Activated CD4-positive, alpha-beta memory T cell treated with anti-CD3 and anti-CD28 coated beads, Interleukin-2, amount 10 ng/mL, durations not matched to agents 7 days and 5 days (primary cell): ENCODE measurements around the gene XIRP1. TPM values are rescaled to one million over a fixed set of nuclear protein-coding genes. Genes with fewer than 3 reads are reported as not detected.
"Not testable (repeated sequence)": the region's sequence is repeated elsewhere in the genome, so short reads cannot be mapped to it uniquely, and the experiment has no call there.

ENCODE experiments used
- CTCF ChIA-PET: fragments of 350-600 bp; sonication (Branson Sonifier 250); formaldehyde crosslinking; loops from one replicate; lab custom pipeline; 2021; ENCODE audit warnings: antibody characterized with exemption, inconsistent platforms; lab: Charles Lee
- POLR2A ChIA-PET: fragments of 350-600 bp; sonication (Branson Sonifier 250); formaldehyde crosslinking; loops from one replicate; lab custom pipeline; 2021; ENCODE audit warnings: antibody characterized with exemption; lab: Charles Lee
- DNase-seq: peaks from one replicate; pipeline ENCODE4 v3.0.0-alpha.2; 2020
- H3K27ac Mint-ChIP-seq: one replicate; pipeline ENCODE4 v1.8.0; 2021; ENCODE audit warnings: mild to moderate bottlenecking, mixed read lengths
- H3K27me3 Mint-ChIP-seq: one replicate; pipeline ENCODE4 v1.8.0; 2021; ENCODE audit warnings: mixed read lengths
- H3K36me3 Mint-ChIP-seq: one replicate; pipeline ENCODE4 v1.8.0; 2021; ENCODE audit warnings: low read depth, mixed read lengths
- H3K4me1 Mint-ChIP-seq: one replicate; pipeline ENCODE4 v1.8.0; 2021; ENCODE audit warnings: mixed read lengths
- H3K4me3 Mint-ChIP-seq: one replicate; pipeline ENCODE4 v1.8.0; 2021; ENCODE audit warnings: mild to moderate bottlenecking, mixed read lengths
- H3K9me3 Mint-ChIP-seq: one replicate; pipeline ENCODE4 v1.8.0; 2021; ENCODE audit warnings: mixed read lengths
- total RNA-seq, 2 experiments: library from RNA; stranded (reverse); gene quantifications; one replicate each; pipeline ENCODE4 v1.2.3, GENCODE V29; 2021

The XIRP1 gene
- total RNA-seq, 2 experiments from 2014 or later = 0.03 to 0.05 TPM

DNA sequence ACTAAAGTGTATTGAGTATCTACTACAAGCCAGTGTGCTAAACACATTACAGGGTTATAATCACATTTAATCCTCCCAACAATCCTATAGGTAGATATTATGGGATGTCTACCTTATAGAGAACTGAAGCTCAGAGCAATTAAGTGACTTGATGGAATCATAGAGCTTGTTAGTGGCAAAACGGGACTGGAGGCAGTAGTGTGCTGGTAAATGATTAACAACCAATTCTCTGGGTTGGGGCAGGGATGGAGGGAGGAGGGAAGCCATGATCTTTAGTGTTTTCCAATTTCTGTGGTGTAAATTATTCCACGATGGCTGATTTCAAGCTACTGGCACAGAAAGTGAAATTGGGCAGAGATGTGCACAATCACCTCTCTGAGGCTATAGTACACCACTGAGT, 20.5 kb downstream of the XIRP1 start:
- peaks cover 14% of the 10 kb centered on the region for H3K36me3 Mint-ChIP-seq
- ChIA-PET POLR2A (interaction anchor here (1.7 kb wide), 1 partner anchor 44 kb away, joined by 5 read pairs; no protein-coding TSS in a partner anchor), CTCF (interaction anchor here (0.9 to 2.2 kb wide), 6 partner anchors 28 to 172 kb away, joined by 3 to 8 read pairs (median 4); no protein-coding TSS in a partner anchor)
- H3K9me3 Mint-ChIP-seq = peaks cover 8% of the 10 kb centered on the region
- no peak overlapping the region for H3K4me3 Mint-ChIP-seq
- H3K4me1 Mint-ChIP-seq = peaks cover 15% of the 10 kb centered on the region
- peaks cover 9% of the 10 kb centered on the region for H3K27me3 Mint-ChIP-seq
- no peak for DNase-seq
- no peak overlapping the region for H3K27ac Mint-ChIP-seq

DNA sequence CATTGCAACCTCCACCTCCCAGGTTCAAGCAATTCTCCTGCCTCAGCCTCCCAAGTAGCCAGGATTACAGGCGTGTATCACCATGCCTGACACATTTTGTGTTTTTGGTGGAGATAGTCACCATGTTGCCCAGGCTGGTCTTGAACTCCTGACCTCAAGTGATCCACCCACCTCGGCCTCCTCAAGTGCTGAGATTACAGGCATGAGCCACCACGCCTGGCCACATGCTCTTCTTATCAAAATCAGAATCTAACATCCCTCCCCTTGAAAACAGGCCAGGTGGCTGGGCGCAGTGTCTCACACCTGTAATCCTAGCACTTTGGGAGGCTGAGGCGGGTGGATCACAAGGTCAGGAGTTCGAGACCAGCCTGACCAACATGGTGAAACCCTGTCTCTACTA, 21.5 kb downstream of the XIRP1 start:
- not testable (repeated sequence) for H3K36me3 Mint-ChIP-seq
- POLR2A ChIA-PET = interaction anchor here (1.4 kb wide), 1 partner anchor 9 kb away, joined by 4 read pairs; no protein-coding TSS in a partner anchor

DNA sequence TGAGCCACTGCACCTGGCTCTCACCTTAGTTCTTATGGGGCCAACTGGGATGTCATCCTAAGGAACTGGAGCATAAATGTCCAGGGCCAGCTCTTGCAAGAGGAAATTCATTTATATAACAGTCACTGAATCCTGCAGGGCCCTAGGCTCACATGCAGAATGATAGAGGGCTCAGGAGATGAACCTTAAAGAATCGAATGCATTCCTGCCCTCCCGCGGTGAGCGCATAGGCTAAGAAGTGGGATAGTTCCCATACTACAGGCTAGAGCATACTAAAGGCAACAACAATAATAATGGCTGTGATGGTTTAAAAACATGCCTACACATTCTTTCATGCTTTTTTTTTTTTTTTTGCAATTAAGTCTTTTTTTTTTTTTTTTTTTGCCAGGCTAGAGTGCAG, 21.9 kb downstream of the XIRP1 start:
- peaks cover 3% of the 10 kb centered on the region for H3K9me3 Mint-ChIP-seq
- DNase-seq = no peak
- peaks cover 3% of the 10 kb centered on the region for H3K36me3 Mint-ChIP-seq
- H3K27ac Mint-ChIP-seq = no peak overlapping the region
- peaks cover 9% of the 10 kb centered on the region for H3K27me3 Mint-ChIP-seq
- peaks cover 13% of the 10 kb centered on the region for H3K4me1 Mint-ChIP-seq
- H3K4me3 Mint-ChIP-seq = no peak overlapping the region
- ChIA-PET POLR2A (interaction anchor here (1.4 kb wide), 1 partner anchor 9 kb away, joined by 4 read pairs; no protein-coding TSS in a partner anchor), CTCF (interaction anchor here (0.8 to 1.1 kb wide), 2 partner anchors 9 to 118 kb away, joined by 4 to 5 read pairs; no protein-coding TSS in a partner anchor)

More for the DNA sequence above, 21.5 kb downstream of the XIRP1 start:
- DNase-seq, H3K27ac Mint-ChIP-seq, H3K27me3 Mint-ChIP-seq, H3K9me3 Mint-ChIP-seq, H3K4me3 Mint-ChIP-seq: not testable (repeated sequence)
- H3K4me1 Mint-ChIP-seq = peaks cover 14% of the 10 kb centered on the region
- CTCF ChIA-PET = interaction anchor here (1.0 to 2.2 kb wide), 3 partner anchors 27 to 171 kb away, joined by 4 to 6 read pairs (median 5); no protein-coding TSS in a partner anchor

DNA sequence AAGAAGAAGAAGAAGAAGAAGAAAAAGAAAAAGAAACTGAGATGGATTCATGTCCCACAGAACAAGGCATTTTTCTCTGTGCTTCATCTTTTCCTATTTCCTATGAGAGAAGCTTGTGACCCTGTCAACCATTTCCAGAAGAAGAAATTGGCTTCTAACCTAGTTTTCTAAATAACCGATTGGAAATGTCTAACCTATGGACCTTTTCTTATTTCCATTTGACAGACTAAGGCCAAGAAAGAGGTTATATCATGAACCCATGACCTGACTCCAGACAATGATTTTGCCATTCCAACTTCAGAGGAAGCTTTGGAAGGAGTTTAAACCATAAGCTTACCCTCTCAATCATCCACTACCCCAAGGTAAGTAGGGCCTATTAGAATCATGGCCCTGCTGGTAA, 22.7 kb downstream of the XIRP1 start:
- peaks cover under 1% of the 10 kb centered on the region for H3K9me3 Mint-ChIP-seq
- H3K27me3 Mint-ChIP-seq = peaks cover 9% of the 10 kb centered on the region
- ChIA-PET POLR2A (interaction anchor here (1.4 kb wide), 1 partner anchor 10 kb away, joined by 4 read pairs; no protein-coding TSS in a partner anchor), CTCF (interaction anchor here (0.8 to 1.1 kb wide), 2 partner anchors 9 to 119 kb away, joined by 4 to 5 read pairs; no protein-coding TSS in a partner anchor)
- H3K4me3 Mint-ChIP-seq = no peak overlapping the region
- peaks cover 14% of the 10 kb centered on the region for H3K4me1 Mint-ChIP-seq
- H3K36me3 Mint-ChIP-seq = peaks cover under 1% of the 10 kb centered on the region
- no peak overlapping the region for H3K27ac Mint-ChIP-seq
- no peak for DNase-seq

DNA sequence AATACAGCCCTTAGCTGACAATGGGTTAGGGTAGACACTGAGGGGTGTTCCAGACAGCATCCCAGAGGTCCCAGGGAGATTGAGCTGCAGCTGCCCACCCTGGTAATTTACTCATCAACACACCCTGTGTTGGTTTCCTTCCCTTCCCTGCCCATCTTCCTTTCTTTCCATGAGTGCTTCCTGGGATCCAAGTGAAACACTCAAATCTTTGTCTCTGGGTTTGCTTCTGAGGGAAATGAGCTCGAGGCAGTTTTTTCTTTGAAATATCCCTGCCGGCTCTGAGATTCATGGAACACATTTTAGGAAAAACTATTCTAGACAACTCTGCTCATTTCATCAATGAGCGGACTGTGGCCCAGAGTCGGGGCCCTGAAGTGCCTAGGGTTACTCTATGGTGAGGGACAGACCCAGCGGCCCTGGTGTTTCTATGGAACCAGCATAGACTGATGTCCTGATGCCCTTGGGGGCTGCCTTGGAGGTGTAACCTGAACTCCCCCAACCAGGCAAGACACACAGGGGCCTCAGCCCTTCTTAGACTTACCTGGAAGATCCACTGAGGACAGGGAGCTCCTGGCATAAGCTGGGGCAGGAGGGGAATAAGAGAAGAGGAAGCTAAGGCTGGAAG, 24.1 kb downstream of the XIRP1 start:
- POLR2A ChIA-PET = no interaction called here
- no peak for DNase-seq
- peaks cover 4% of the 10 kb centered on the region for H3K27me3 Mint-ChIP-seq
- no peak overlapping the region for H3K27ac Mint-ChIP-seq
- no peaks in the 10 kb centered on the region for H3K9me3 Mint-ChIP-seq
- no peaks in the 10 kb centered on the region for H3K36me3 Mint-ChIP-seq
- peaks cover 14% of the 10 kb centered on the region for H3K4me1 Mint-ChIP-seq
- CTCF ChIA-PET = interaction anchor here (1.0 to 1.2 kb wide), 2 partner anchors 12 to 120 kb away, joined by 3 to 4 read pairs; no protein-coding TSS in a partner anchor
- H3K4me3 Mint-ChIP-seq = no peak overlapping the region

DNA sequence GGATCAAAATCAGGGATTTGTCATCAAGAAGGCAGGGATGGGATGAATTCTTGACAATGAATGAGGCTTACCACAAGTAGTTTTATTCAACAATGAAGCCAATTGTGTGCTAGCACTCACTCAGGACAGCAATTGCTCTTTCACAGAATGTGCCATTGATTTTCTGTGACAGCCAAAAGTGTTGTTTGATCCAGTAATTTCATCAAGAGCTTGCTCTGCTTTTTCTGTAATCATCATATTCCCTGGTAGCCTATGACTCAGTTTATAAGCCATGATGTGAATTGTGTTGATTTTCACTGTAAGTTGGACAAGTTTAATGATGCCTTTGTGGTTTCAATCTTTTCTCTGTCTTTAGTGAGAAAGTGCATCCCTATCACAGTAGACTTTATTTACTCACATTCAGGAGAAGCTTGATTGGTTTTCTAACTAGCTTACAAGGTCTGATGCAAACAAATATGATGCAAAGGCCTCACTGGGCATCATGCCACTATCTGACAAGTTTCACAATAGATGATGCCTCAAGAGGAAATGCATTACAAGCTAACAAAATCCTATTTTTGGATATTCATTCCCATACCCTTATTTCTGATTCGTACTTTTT, 25.4 kb downstream of the XIRP1 start:
- CTCF ChIA-PET = interaction anchor here (2.7 kb wide), 1 partner anchor 122 kb away, joined by 13 read pairs; no protein-coding TSS in a partner anchor
- Mint-ChIP-seq H3K27me3 (peaks cover 2% of the 10 kb centered on the region), H3K9me3 (no peaks in the 10 kb centered on the region), H3K36me3 (no peaks in the 10 kb centered on the region), H3K4me3 (no peak overlapping the region), H3K4me1 (peaks cover 14% of the 10 kb centered on the region), H3K27ac (no peak overlapping the region)
- DNase-seq = no peak
- POLR2A ChIA-PET = no interaction called here

DNA sequence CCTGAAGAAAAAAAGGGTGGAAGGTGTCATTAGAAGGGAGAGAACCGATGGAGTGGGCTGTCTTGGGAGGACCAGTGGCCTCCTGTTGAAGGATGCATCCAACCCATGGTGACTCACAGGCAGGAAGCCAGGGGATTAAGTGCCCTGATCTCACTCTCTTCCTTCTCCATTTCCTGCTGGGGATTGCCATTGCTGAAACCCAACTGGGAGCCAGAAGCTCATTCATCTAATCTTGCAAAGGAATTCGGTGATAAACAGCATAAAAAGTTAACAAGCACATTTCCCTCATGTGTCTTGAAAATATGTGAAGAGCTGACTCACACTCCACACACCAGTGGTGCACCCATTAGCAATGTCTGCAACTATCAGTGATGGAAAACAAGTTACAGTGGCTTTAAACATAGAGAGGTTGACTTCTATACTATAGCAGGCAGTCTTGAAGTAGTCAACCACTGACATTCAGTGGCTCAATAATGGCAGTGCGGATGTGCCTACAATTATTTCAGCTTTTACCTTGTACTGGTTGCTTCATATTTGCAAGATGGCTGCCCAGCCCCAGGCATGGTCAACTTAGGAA, 26.2 kb downstream of the XIRP1 start:
- DNase-seq = no peak
- H3K27me3 Mint-ChIP-seq = peaks cover 2% of the 10 kb centered on the region
- H3K4me1 Mint-ChIP-seq = peaks cover 14% of the 10 kb centered on the region
- no peak overlapping the region for H3K4me3 Mint-ChIP-seq
- CTCF ChIA-PET = interaction anchor here (1.5 to 2.7 kb wide), 3 partner anchors 24 to 122 kb away, joined by 3 to 13 read pairs (median 5); no protein-coding TSS in a partner anchor
- H3K27ac Mint-ChIP-seq = no peak overlapping the region
- POLR2A ChIA-PET = interaction anchor here (1.6 kb wide), 1 partner anchor 16 kb away, joined by 5 read pairs; no protein-coding TSS in a partner anchor
- no peaks in the 10 kb centered on the region for H3K9me3 Mint-ChIP-seq
- no peaks in the 10 kb centered on the region for H3K36me3 Mint-ChIP-seq

DNA sequence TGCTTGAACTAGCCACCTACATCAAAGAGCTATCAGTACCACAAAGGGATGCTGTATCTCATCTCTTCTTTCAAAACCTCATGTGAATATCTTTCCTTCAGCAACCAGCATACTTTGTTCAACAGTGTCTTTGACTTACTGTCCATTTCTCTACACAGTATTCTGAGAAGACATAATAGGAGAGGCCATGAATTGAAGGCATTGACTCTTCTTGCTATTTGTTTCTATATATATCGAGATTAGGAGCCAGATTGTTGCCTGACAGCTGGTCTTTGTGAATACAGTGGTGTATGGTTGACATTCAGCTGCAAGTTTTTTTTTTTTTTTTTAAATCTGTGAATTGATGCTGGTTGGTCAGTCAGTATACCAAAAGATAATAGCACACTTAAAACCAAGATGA, 26.9 kb downstream of the XIRP1 start:
- H3K27ac Mint-ChIP-seq = no peak overlapping the region
- H3K4me1 Mint-ChIP-seq = peaks cover 14% of the 10 kb centered on the region
- POLR2A ChIA-PET = interaction anchor here (1.6 kb wide), 1 partner anchor 15 kb away, joined by 5 read pairs; no protein-coding TSS in a partner anchor
- H3K27me3 Mint-ChIP-seq = peaks cover 2% of the 10 kb centered on the region
- no peaks in the 10 kb centered on the region for H3K9me3 Mint-ChIP-seq
- H3K4me3 Mint-ChIP-seq = no peak overlapping the region
- no peak for DNase-seq
- no peaks in the 10 kb centered on the region for H3K36me3 Mint-ChIP-seq
- CTCF ChIA-PET = interaction anchor here (1.5 to 2.7 kb wide), 3 partner anchors 25 to 123 kb away, joined by 3 to 13 read pairs (median 5); no protein-coding TSS in a partner anchor

DNA sequence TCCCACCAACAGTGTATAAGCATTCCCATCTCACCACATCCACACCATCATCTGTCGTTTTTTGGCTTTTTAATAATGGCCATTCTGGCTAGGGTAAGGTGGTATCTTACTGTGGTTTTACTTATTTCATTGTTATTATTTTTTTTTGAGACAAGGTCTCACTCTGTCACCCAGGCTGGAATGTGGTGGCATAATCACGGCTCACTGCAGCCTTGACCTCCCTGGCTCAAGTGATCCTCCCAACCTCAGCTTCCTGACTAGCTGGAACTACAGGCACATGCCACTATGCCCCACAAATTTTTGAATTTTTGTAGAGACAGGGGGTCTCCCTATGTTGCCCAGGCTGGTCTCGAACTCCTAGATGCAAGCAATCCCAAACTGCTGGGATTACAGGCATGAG, 28.0 kb downstream of the XIRP1 start:
- POLR2A ChIA-PET = no interaction called here
- Mint-ChIP-seq H3K4me1 (peaks cover 14% of the 10 kb centered on the region), H3K4me3 (no peak overlapping the region), H3K9me3 (no peaks in the 10 kb centered on the region), H3K36me3 (no peaks in the 10 kb centered on the region), H3K27me3 (peaks cover 2% of the 10 kb centered on the region), H3K27ac (no peak overlapping the region)
- CTCF ChIA-PET = no interaction called here
- DNase-seq = no peak

DNA sequence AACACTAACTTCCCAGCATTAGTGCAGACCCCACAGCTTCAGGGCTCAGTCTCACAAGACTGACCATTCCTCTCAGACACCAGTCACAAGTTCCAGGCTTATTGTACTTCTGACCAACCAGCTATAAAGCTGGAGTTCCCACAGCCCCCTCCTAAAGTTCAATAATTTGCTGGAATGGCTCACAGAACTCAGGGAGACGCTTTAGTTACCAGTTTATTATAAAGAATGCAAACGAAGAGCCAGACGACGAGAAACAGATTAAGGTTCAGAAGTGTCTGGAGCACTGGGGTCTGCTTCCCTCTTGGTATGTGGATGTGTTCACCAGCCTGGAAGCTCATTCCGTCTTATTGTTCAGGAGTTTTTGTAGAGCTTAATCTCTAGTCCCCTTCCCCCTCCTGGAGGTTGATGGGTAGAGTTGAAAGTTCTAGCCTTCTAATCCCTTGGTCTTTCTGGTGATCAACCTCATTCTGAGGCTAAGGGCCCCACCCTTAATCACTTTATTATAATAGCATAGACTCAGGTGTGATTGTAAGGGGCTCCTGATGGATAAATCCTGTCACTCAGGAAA, 34.2 kb downstream of the XIRP1 start:
- Mint-ChIP-seq H3K36me3 (no peaks in the 10 kb centered on the region), H3K9me3 (no peaks in the 10 kb centered on the region), H3K27me3 (peaks cover 23% of the 10 kb centered on the region), H3K4me1 (peaks cover 11% of the 10 kb centered on the region), H3K27ac (no peak overlapping the region), H3K4me3 (no peak overlapping the region)
- POLR2A ChIA-PET = interaction anchor here (0.9 to 1.0 kb wide), 2 partner anchors 17 to 22 kb away, joined by 3 read pairs; no protein-coding TSS in a partner anchor
- CTCF ChIA-PET = interaction anchor here (1.2 to 2.8 kb wide), 4 partner anchors 15 to 134 kb away, joined by 3 to 16 read pairs (median 6); no protein-coding TSS in a partner anchor
- no peak for DNase-seq

DNA sequence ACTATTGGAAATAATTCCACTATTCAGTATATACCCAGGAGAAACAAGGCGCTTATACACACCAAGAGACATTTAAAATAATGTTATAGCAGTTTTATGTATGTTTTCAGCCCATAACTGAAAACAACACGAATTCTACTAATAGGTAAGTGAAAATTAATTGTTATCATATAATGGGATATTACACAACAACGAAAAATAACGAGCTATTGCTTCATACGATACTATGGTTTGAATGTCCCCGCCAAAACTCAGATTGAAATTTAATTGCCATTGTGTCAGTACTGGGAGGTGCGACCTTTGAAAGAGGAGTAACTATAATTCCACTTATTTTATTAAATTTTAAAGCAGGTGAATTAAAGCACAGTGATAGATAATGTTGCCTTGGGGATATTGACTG, 35.0 kb downstream of the XIRP1 start:
- no peaks in the 10 kb centered on the region for H3K9me3 Mint-ChIP-seq
- H3K27ac Mint-ChIP-seq = no peak overlapping the region
- H3K27me3 Mint-ChIP-seq = peaks cover 23% of the 10 kb centered on the region
- H3K4me3 Mint-ChIP-seq = no peak overlapping the region
- ChIA-PET POLR2A (interaction anchor here (0.9 kb wide), 1 partner anchor 21 kb away, joined by 3 read pairs; no protein-coding TSS in a partner anchor), CTCF (interaction anchor here (0.6 to 2.1 kb wide), 3 partner anchors 32 to 139 kb away, joined by 5 to 8 read pairs (median 7); no protein-coding TSS in a partner anchor)
- H3K36me3 Mint-ChIP-seq = peaks cover 4% of the 10 kb centered on the region
- peaks cover 14% of the 10 kb centered on the region for H3K4me1 Mint-ChIP-seq
- DNase-seq = no peak

DNA sequence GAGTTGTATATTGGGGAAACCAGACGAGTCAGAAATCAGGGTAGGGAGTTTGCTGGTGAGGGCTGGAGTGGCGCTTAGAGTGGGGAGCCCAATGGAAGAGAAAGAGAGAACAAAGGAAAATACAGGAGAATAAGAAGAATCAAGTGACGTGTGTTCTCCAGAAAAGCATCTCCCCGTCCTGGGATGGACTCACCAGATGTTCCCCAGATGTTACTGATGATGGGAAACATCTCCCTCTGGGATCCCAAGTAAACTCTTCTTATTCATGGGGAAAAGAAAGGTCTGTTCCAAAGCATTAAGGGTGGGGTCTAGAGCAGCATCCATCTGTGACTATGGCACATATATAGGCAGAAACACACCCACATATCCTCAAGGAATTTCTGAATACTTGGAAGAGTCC, 36.0 kb downstream of the XIRP1 start:
- POLR2A ChIA-PET = interaction anchor here (1.1 kb wide), 1 partner anchor 50 kb away, joined by 3 read pairs; no protein-coding TSS in a partner anchor
- CTCF ChIA-PET = interaction anchor here (0.9 to 2.1 kb wide), 3 partner anchors 12 to 135 kb away, joined by 3 to 5 read pairs (median 3); no protein-coding TSS in a partner anchor
- H3K4me3 Mint-ChIP-seq = no peak overlapping the region

More for the DNA sequence above, 36.0 kb downstream of the XIRP1 start:
- H3K4me1 Mint-ChIP-seq = peaks cover 23% of the 10 kb centered on the region
- H3K9me3 Mint-ChIP-seq = no peaks in the 10 kb centered on the region
- peaks cover 11% of the 10 kb centered on the region for H3K36me3 Mint-ChIP-seq
- no peak for DNase-seq
- peaks cover 23% of the 10 kb centered on the region for H3K27me3 Mint-ChIP-seq
- no peak overlapping the region for H3K27ac Mint-ChIP-seq
